Stomach (tissue), 8 donors: ENCODE results near the gene MSL3B.
A peak's percentile ranks its signal among the peaks of the same experiment; 100 is the strongest.

ENCODE experiments used
- DNase-seq, 2 donors: peaks; one replicate each; pipeline versions ENCODE4 v3.0.0 to v3.0.0-alpha.2; 2013 to 2019
- H3K27ac ChIP-seq, 5 donors: fragments of 200-600 bp in 4 of 5; sonication (generic) in 4 of 5; one replicate each; pipeline ENCODE4 v1.5.1; 2013 to 2019; ENCODE audit warnings: mild to moderate bottlenecking in 1 of 5, moderate library complexity in 1 of 5
- H3K27me3 ChIP-seq, 3 donors: fragments of 200-600 bp; sonication (generic); one replicate each; pipeline ENCODE4 v1.5.1; 2017 to 2019; ENCODE audit warnings: mixed run types in 1 of 3
- H3K36me3 ChIP-seq, 4 donors: fragments of 200-600 bp; sonication (generic); 1 replicate in 3 of 4; 2 replicates in 1 of 4; pipeline ENCODE4 v1.5.1; 2016 to 2019
- H3K4me1 ChIP-seq, 4 donors: fragments of 200-600 bp; sonication (generic); one replicate each; pipeline ENCODE4 v1.5.1; 2016 to 2019
- H3K4me3 ChIP-seq, 4 donors: fragments of 200-600 bp; sonication (generic) in 3 of 4; one replicate each; pipeline ENCODE4 v1.5.1; 2016 to 2019; ENCODE audit warnings: mild to moderate bottlenecking in 1 of 4
- H3K9me3 ChIP-seq, 4 donors: fragments of 200-600 bp; sonication (generic); one replicate each; pipeline ENCODE4 v1.5.1; 2016 to 2019
- EP300 ChIP-seq: sonication (generic); formaldehyde crosslinking; IDR thresholded peaks from one replicate; pipeline ENCODE4 v1.6.1; 2017; ENCODE audit warnings: antibody characterized with exemption
- POLR2A ChIP-seq, 4 donors: fragments of 450-650 bp; IDR thresholded peaks; one replicate each; pipeline ENCODE4 v1.6.1; 2016; ENCODE audit warnings: antibody characterized with exemption in 4 of 4, control low read depth in 2 of 4, mild to moderate bottlenecking in 1 of 4, moderate library complexity in 1 of 4
- POLR2AphosphoS5 ChIP-seq, 3 donors: sonication (generic); formaldehyde crosslinking; IDR thresholded peaks; one replicate each; pipeline ENCODE4 v1.6.1; 2016; ENCODE audit warnings: antibody characterized with exemption in 3 of 3
- WGBS, 5 donors: extraction: QIAGEN DNeasy Blood & Tissue Kit in 3 of 5; methylation state at CpG; one replicate each; pipeline versions ENCODE4 v1.1.5 to v1.1.7; 2013 to 2018; 5-methylcytosine and 5-hydroxymethylcytosine counted together
- intact Hi-C: fragments of 100-400 bp; cut with DNase I; formaldehyde crosslinking; loops from one replicate; pipeline ENCODE4 v1.15.1; 2023; ENCODE audit warnings: low total_unique reads
- TF ChIP-seq, protein P1 (sequence below), 7 experiments: fragments of 450-650 bp in 4 of 7; fragments of 200-600 bp in 3 of 7; sonication (generic) in 3 of 7; IDR thresholded peaks; one replicate each; pipeline ENCODE4 v1.5.1; 2016 to 2019; ENCODE audit warnings: antibody characterized with exemption in 7 of 7, control low read depth in 2 of 7, mild to moderate bottlenecking in 1 of 7
- donor health status: healthy with polysubstance abuse.
- donor health status: Bipolar disorder and iron deficiency.
- donor health status: healthy.

Gene MSL3B

DNA sequence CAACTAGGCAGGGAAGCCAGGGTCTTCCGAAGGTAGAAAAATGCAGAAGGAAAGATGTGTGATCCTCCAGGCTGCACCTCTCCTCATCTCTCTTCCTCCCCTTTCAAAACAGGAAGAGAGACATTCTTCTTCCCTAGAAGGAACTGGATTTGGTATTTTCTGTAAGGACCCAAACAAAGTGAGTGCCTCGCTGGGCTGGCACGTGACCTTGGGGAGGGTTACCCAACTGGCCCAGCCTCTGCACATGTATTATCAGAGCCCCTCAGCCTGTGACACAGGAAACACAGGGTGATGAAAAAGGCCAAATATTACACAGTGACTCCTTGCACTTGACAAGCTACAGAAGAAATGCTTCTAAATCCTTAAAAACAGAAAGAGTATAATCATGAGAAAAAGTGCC is 16.1 kb downstream of the MSL3B start:
- H3K36me3 ChIP-seq = peaks cover 0 to 11% (median 0%) of the 10 kb centered on the region in 4 donors
- peak in 1 of 2 donors; percentile 23 for DNase-seq
- TF ChIP-seq EP300 (no peak), POLR2AphosphoS5 (IDR thresholded peaks at IDR 0.05) (no peak), POLR2A (IDR thresholded peaks at IDR 0.05) (no peak)
- TF ChIP-seq, protein P1, sequence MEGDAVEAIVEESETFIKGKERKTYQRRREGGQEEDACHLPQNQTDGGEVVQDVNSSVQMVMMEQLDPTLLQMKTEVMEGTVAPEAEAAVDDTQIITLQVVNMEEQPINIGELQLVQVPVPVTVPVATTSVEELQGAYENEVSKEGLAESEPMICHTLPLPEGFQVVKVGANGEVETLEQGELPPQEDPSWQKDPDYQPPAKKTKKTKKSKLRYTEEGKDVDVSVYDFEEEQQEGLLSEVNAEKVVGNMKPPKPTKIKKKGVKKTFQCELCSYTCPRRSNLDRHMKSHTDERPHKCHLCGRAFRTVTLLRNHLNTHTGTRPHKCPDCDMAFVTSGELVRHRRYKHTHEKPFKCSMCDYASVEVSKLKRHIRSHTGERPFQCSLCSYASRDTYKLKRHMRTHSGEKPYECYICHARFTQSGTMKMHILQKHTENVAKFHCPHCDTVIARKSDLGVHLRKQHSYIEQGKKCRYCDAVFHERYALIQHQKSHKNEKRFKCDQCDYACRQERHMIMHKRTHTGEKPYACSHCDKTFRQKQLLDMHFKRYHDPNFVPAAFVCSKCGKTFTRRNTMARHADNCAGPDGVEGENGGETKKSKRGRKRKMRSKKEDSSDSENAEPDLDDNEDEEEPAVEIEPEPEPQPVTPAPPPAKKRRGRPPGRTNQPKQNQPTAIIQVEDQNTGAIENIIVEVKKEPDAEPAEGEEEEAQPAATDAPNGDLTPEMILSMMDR (IDR thresholded peaks at IDR 0.05) = no peak
- no peak overlapping the region for H3K27ac ChIP-seq
- H3K4me3 ChIP-seq = no peak overlapping the region
- H3K27me3 ChIP-seq = peaks cover 0 to 20% (median 4%) of the 10 kb centered on the region in 3 donors
- peaks cover 8 to 32% (median 16%) of the 10 kb centered on the region in 4 donors for H3K4me1 ChIP-seq
- 75 to 92% (median 82%) methylated on average over 3 of the region's 3 CpGs for WGBS, 5 donors
- no peaks in the 10 kb centered on the region for H3K9me3 ChIP-seq
- intact Hi-C loops = no loop called here

DNA sequence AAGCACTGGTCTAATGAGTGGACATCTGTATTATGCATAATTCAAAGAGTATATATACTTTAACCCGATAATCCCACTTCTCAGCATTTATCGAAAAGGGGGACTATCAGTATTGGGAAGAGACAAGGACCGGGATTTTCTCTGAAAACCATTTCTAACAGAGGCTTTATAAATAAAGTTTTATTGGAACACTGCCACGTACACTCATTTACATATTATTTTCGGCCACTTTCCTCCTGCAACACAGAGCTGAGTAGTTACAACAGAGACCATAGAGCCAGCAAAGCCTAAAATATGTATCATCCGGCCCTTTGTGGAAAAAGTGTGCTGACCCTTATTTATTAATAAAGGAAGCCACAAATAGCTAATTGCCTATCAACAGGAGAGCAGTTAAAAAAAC is 17.0 kb downstream of the MSL3B start:
- 95 to 98% (median 97%) methylated on average over 6 of the region's 6 CpGs for WGBS, 5 donors
- Histone ChIP-seq H3K36me3 (peaks cover 0 to 11% (median 0%) of the 10 kb centered on the region in 4 donors), H3K4me3 (no peak overlapping the region), H3K4me1 (peaks cover 8 to 32% (median 16%) of the 10 kb centered on the region in 4 donors), H3K27ac (no peak overlapping the region), H3K27me3 (peaks cover 0 to 20% (median 4%) of the 10 kb centered on the region in 3 donors), H3K9me3 (no peaks in the 10 kb centered on the region)
- intact Hi-C loops = no loop called here
- DNase-seq = no peak
- TF ChIP-seq, protein P1 (IDR thresholded peaks at IDR 0.05) = no peak
- no peak for TF ChIP-seq EP300
- TF ChIP-seq POLR2AphosphoS5 (IDR thresholded peaks at IDR 0.05) = no peak
- TF ChIP-seq POLR2A (IDR thresholded peaks at IDR 0.05) = no peak

DNA sequence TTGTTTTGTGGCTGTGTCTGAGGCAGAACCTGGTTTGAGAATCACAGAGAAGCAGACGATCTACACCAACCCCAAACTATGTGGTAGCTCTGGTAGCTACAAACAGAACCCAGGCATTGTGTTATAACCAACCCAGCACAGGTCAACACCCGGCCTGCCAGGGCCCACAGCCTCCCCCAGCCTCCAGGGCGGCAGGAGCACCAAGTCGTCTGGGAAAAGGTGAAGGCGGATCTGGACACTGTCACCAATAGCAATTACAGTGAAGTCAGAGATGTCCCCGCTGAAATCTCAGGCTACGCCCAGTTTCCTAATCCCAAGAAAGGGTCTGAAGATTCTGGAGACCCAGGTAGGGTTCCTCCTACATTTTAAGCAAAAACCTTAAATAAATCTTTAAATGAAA is 17.4 kb downstream of the MSL3B start:
- peaks cover 0 to 20% (median 4%) of the 10 kb centered on the region in 3 donors for H3K27me3 ChIP-seq
- TF ChIP-seq EP300 = no peak
- TF ChIP-seq POLR2AphosphoS5 (IDR thresholded peaks at IDR 0.05) = no peak
- peaks cover 8 to 32% (median 16%) of the 10 kb centered on the region in 4 donors for H3K4me1 ChIP-seq

DNA sequence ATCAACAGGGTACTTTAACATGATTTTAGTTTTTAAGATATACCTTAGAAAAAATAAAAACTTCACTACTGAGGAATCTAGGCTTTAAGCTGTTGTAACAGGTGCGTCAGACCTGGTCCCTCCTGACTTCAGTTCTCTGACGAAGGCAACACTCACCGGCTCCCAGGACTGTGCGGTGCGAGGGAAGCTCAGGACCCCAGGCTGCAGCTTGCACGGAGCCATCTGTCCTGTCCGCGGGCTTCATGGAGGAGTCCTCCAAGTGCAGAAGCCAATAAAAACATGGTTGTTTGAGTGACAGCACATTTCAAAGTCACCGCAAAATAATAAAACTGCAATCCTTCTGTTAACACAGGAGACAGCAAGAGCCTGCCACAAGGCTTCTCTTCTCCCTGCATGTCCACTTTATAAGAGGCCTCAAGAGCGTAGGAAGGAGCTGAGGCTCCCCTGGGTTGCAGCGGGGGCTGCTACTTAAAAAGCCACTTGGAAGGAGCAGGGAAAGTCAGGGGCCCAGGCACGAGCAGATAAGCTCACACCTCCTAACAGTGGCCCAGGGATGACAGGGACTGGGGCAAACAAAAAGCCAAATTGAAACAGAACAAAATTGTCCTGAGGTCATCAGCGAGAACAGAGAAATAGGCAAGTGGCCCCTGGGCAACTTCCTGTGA is 18.4 kb downstream of the MSL3B start:
- DNase-seq = no peak
- Histone ChIP-seq H3K9me3 (no peaks in the 10 kb centered on the region), H3K36me3 (peaks cover 0 to 14% (median 0%) of the 10 kb centered on the region in 4 donors), H3K4me3 (no peak overlapping the region), H3K4me1 (peaks cover 8 to 26% (median 14%) of the 10 kb centered on the region in 4 donors), H3K27me3 (peaks cover 0 to 20% (median 4%) of the 10 kb centered on the region in 3 donors), H3K27ac (no peak overlapping the region)
- TF ChIP-seq POLR2A (IDR thresholded peaks at IDR 0.05) = no peak
- no peak for TF ChIP-seq POLR2AphosphoS5 (IDR thresholded peaks at IDR 0.05)
- no peak for TF ChIP-seq EP300
- TF ChIP-seq, protein P1 (IDR thresholded peaks at IDR 0.05) = no peak
- WGBS, 5 donors = 93 to 97% (median 96%) methylated on average over 13 of the region's 13 CpGs
- intact Hi-C loops = no loop called here

More for the DNA sequence above, 17.4 kb downstream of the MSL3B start:
- peaks cover 0 to 11% (median 0%) of the 10 kb centered on the region in 4 donors for H3K36me3 ChIP-seq
- no peak for DNase-seq
- intact Hi-C loops = no loop called here
- no peak overlapping the region for H3K27ac ChIP-seq
- H3K4me3 ChIP-seq = no peak overlapping the region
- 92 to 95% (median 94%) methylated on average over 6 to 7 of the region's 7 CpGs for WGBS, 5 donors
- no peaks in the 10 kb centered on the region for H3K9me3 ChIP-seq

DNA sequence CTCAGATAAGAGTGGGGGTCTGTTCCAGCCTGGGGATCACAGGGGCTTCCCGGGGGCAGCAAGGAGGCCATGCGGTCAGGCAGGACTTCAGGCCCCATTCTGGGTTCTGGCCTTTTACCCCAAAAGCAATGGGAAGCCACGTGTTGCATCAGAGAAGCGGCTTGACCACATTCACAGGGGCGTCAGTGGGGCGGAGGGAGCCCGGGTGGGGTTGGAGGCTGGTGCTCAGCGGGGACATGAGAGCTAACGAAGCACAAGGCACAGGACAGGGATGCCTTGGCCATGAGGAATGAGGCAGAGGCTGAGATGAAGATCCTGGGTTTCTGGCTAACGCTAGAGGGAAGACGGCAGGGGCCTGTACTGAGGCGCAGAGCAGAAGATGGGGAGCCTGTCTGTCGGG is 19.9 kb downstream of the MSL3B start:
- peaks cover 0 to 26% (median 0%) of the 10 kb centered on the region in 4 donors for H3K36me3 ChIP-seq
- DNase-seq = no peak
- H3K27me3 ChIP-seq = peaks cover 0 to 13% (median 0%) of the 10 kb centered on the region in 3 donors
- no peak overlapping the region for H3K4me3 ChIP-seq
- TF ChIP-seq, protein P1 (IDR thresholded peaks at IDR 0.05) = no peak
- no peak for TF ChIP-seq POLR2AphosphoS5 (IDR thresholded peaks at IDR 0.05)
- no peak for TF ChIP-seq POLR2A (IDR thresholded peaks at IDR 0.05)
- no peak for TF ChIP-seq EP300
- H3K27ac ChIP-seq = no peak overlapping the region
- intact Hi-C loops = no loop called here
- no peaks in the 10 kb centered on the region for H3K9me3 ChIP-seq
- 89 to 98% (median 97%) methylated on average over 13 of the region's 13 CpGs for WGBS, 5 donors
- peaks cover 0 to 15% (median 3%) of the 10 kb centered on the region in 4 donors for H3K4me1 ChIP-seq
